ENCODE measurements around the gene IMPDH1.

DNA sequence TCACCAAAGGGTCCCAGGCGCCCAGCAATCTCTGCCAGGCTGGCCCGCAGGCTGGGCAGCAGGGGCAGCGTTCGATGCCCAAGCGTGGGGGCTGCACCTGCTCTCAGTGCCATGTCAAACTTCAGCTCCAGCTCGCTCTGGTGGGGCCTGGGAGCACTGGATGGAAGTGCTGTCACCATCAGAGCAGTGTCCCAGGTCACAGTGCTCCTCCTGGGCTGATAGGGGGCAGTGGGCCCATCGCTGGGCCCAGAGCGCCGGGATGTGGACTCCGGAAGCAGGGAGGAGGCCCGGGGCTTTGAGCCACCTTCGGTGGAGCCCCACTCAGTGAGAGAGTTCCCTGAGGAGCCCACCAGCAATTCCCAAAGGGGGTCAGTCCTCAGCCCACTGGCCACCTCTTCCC is 50.4 kb downstream of the IMPDH1 start:
- no peak for TF ChIP-seq CTCF (IDR thresholded peaks at IDR 0.05)
- no peak for TF ChIP-seq EZH2 (IDR thresholded peaks at IDR 0.05; ENCODE audit: borderline replicate concordance, insufficient read depth, low read depth, low read length, poor library complexity, severe bottlenecking)

All from B cell (primary cell).